Cardiac muscle cell (in vitro differentiated cells and primary cell): ENCODE measurements around the gene HSPBP1. TPM values are rescaled to one million over a fixed set of nuclear protein-coding genes. Genes with fewer than 3 reads are reported as not detected.
"Not testable (repeated sequence)": the region's sequence is repeated elsewhere in the genome, so short reads cannot be mapped to it uniquely, and the experiment has no call there.

ENCODE experiments used
- DNase-seq, 2 donors: peaks; one replicate each; pipeline versions ENCODE4 v3.0.0 to v3.0.0-alpha.2; 2010 to 2017; ENCODE audit warnings: low read depth in 1 of 2, low spot score in 1 of 2
- H3K27ac ChIP-seq: fragments of 200-600 bp; sonication (generic); 2 replicates; pipeline ENCODE4 v1.5.1; 2016
- H3K27me3 ChIP-seq: fragments of 200-600 bp; sonication (generic); 2 replicates; pipeline ENCODE4 v1.6.0; 2016; ENCODE audit warnings: control low read depth
- H3K36me3 ChIP-seq: fragments of 200-600 bp; sonication (generic); 2 replicates; pipeline ENCODE4 v1.5.1; 2016; ENCODE audit warnings: control low read depth
- H3K4me1 ChIP-seq: fragments of 200-600 bp; sonication (generic); 2 replicates; pipeline ENCODE4 v1.8.1; 2017; ENCODE audit warnings: low read depth, mild to moderate bottlenecking, mixed run types
- H3K4me3 ChIP-seq: fragments of 200-600 bp; sonication (generic); 2 replicates; pipeline ENCODE4 v1.5.1; 2016; ENCODE audit warnings: mild to moderate bottlenecking
- H3K9me3 ChIP-seq: fragments of 200-600 bp; sonication (generic); 2 replicates; pipeline ENCODE4 v1.5.1; 2017; ENCODE audit warnings: low read depth, mild to moderate bottlenecking, control low read depth
- polyA plus RNA-seq: library from polyadenylated mRNA; unstranded; fragments of >200 nt; fragmentation: Nextera tagmentation; extraction: Ambion mirVana; gene quantifications from 2 replicates; pipeline ENCODE4 v1.2.1, GENCODE V29; 2016
- total RNA-seq: library from RNA; depleted of rRNA; stranded (reverse); fragments of >200 nt; gene quantifications from 2 replicates; pipeline ENCODE4 v1.2.3, GENCODE V29; 2016
- TF ChIP-seq, protein P1 (sequence below): IDR thresholded peaks from 2 replicates; pipeline ENCODE4 v1.5.1; 2012; ENCODE audit warnings: low read depth, mild to moderate bottlenecking, low read length

HSPBP1 gene, protein sequence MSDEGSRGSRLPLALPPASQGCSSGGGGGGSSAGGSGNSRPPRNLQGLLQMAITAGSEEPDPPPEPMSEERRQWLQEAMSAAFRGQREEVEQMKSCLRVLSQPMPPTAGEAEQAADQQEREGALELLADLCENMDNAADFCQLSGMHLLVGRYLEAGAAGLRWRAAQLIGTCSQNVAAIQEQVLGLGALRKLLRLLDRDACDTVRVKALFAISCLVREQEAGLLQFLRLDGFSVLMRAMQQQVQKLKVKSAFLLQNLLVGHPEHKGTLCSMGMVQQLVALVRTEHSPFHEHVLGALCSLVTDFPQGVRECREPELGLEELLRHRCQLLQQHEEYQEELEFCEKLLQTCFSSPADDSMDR
- 47.2 and 77.7 TPM in 2 replicates for total RNA-seq
- polyA plus RNA-seq, result 68.9 and 123 TPM in 2 replicates

DNA sequence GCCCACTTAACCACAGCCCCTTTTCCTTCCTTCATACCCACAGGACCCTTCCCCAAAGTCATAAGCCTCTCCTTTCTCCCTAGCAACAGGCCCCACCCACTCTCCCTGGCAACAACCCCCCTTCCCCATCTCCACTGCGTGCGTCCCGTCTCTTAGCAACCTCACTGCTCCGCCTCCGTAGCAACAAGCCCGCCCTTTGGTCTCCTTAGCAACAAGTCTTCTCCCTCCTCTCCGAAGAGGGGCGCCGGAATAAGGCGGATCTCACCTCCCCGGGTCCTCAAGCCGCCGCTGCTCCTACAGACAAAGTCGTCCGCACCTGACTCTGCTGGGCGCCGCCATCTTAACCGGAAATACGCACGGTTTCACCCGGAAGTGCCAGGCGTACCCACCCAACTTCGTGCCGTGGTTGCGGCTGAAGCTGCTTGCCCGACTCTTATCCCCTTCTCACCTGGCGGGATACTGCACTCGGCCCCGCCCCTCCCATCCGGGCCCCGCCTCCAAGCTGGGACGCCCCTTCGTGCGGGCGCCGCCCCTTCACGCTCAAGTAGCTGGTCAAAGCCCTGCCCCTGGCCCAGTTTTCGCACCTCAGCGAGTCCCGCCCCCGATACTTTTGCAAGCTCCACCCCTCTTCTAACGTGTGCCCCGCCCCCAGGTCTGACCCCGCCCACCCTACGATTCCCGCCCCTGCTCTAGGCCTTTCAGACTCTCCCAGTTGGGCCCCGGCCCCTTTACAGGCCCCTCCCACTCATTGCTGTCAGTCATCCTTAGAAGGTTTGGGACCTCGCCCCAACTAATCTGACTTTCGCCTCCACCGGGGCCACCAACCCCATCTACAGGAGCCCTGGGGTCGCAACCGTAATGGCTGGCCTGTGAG is at the start of gene HSPBP1:
Gene HSPBP1, minus strand, starts transcription at position 341 of the 874 bp plus-strand sequence. CDS start 502 bp downstream, outside the sequence.
- Histone ChIP-seq H3K4me1 (peaks cover 3% of the 10 kb centered on the region), H3K27ac (peak within 1 kb of the TSS; percentile 84), H3K9me3 (no peaks in the 10 kb centered on the region), H3K36me3 (peaks cover 3% of the 10 kb centered on the region), H3K4me3 (peak within 1 kb of the TSS; percentile 86), H3K27me3 (no peaks in the 10 kb centered on the region)
- TF ChIP-seq, protein P1, sequence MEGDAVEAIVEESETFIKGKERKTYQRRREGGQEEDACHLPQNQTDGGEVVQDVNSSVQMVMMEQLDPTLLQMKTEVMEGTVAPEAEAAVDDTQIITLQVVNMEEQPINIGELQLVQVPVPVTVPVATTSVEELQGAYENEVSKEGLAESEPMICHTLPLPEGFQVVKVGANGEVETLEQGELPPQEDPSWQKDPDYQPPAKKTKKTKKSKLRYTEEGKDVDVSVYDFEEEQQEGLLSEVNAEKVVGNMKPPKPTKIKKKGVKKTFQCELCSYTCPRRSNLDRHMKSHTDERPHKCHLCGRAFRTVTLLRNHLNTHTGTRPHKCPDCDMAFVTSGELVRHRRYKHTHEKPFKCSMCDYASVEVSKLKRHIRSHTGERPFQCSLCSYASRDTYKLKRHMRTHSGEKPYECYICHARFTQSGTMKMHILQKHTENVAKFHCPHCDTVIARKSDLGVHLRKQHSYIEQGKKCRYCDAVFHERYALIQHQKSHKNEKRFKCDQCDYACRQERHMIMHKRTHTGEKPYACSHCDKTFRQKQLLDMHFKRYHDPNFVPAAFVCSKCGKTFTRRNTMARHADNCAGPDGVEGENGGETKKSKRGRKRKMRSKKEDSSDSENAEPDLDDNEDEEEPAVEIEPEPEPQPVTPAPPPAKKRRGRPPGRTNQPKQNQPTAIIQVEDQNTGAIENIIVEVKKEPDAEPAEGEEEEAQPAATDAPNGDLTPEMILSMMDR, result no peak
- peak; percentile 94 to 97 for DNase-seq

DNA sequence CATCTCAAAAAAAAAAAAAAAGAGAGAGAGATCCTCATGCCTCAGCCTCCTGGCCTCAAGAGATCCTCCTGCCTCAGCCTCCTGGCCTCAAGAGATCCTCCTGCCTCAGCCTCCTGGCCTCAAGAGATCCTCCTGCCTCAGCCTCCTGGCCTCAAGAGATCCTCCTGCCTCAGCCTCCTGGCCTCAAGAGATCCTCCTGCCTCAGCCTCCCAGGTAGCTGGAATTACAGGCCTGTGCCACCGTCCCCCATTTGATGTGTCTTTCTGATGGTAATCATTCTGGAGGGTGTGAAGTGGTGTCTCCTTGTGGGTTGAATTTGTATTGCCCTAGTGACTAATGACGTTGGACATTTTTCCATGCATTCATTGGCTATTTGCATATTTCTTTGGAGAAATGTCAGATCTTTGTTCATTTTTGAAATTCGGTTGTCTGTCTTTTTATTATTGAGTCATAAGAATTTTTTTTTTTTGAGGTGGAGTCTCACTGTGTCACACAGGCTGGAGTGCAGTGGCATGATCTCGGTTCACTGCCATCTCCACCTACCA is 48.9 kb upstream of the HSPBP1 start:
- DNase-seq, H3K36me3 ChIP-seq, H3K27ac ChIP-seq, H3K9me3 ChIP-seq, H3K4me3 ChIP-seq, H3K4me1 ChIP-seq, H3K27me3 ChIP-seq: not testable (repeated sequence)

DNA sequence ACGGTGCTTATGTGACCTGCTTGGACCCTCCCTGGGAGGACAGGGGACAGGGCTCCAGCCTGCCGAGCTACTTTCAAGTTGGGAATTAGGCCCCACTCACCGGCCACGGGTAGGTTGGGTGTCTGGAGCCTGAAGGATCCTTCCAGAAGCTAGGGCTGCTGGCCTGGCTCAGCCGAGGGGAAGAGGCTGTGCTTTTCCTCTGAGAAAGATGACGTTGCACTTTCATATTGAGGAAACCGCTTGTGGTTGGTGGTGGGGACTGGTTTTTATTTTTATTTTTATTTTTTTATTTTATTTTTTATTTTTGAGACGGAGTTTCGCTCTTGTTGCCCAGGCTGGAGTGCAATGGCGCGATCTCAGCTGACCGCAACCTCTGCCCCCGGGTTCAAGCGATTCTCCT is 45.3 kb upstream of the HSPBP1 start, which contains the start of gene TMEM150B:
Gene TMEM150B, minus strand, starts transcription at position 170 of the 400 bp plus-strand sequence. CDS start 4,305 bp downstream, outside the sequence.
- Histone ChIP-seq H3K27ac (no peak within 1 kb of the TSS), H3K27me3 (no peaks in the 10 kb centered on the region), H3K4me1 (no peaks in the 10 kb centered on the region), H3K36me3 (no peaks in the 10 kb centered on the region), H3K4me3 (no peak within 1 kb of the TSS), H3K9me3 (no peaks in the 10 kb centered on the region)
- DNase-seq, result no peak
- TF ChIP-seq, protein P1, result no peak

DNA sequence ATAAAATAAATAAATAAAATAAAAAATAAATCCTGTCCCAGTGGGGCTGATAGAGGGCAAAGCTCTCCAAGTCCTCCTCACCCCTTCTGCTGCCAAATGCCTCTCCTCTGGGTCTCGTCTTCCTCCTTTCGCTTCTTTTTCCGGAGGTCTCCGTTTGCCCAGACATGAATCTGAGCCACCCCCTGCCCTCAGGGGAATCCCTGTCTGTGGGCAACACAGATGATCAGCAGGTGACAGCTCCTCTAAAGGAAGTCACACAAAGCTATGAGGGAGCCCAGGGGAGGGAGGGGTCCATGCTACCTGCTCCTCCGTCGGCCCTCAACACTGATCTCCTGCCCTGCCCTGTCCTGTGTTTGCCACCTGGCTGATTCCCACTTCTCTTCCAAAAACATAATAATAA is 44.8 kb upstream of the HSPBP1 start:
- no peaks in the 10 kb centered on the region for H3K36me3 ChIP-seq
- no peaks in the 10 kb centered on the region for H3K4me1 ChIP-seq
- H3K9me3 ChIP-seq, result no peaks in the 10 kb centered on the region
- no peak overlapping the region for H3K27ac ChIP-seq
- no peak overlapping the region for H3K4me3 ChIP-seq
- DNase-seq, result no peak
- TF ChIP-seq, protein P1, result no peak
- H3K27me3 ChIP-seq, result no peaks in the 10 kb centered on the region

GRCh38 chr19:55322204-55322885 is 42.4 kb upstream of the HSPBP1 start:
- Histone ChIP-seq H3K4me3 (no peak overlapping the region), H3K4me1 (no peaks in the 10 kb centered on the region), H3K9me3 (no peaks in the 10 kb centered on the region), H3K27ac (no peak overlapping the region), H3K27me3 (no peaks in the 10 kb centered on the region), H3K36me3 (no peaks in the 10 kb centered on the region)
- TF ChIP-seq, protein P1, result no peak
- no peak for DNase-seq
